ENCODE data around the gene PHF21A.

DNA sequence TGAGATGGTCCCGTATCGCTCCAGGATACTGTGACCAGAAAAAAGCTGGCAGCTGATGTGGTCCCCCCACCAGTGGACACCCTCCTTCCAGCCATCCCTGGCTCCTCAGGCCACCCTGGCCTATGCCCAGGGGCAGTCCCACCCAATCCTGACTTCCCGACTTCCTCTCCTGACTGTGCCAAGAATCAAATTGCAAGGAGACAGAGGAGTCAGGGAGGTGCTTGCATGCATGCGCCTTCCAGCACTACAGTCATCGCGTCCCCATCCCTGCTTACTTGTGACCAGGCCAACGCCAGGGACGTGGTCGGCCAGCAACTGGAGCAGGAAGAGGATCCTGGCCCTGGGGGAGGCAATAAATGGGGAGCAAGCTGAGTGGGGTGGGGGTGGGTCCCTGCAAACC, 210.6 kb downstream of the PHF21A start:
- TF ChIP-seq POLR2A (IDR thresholded peaks at IDR 0.05; ENCODE audit: low read depth, low read length) (no peak), MAX (IDR thresholded peaks at IDR 0.05; ENCODE audit: insufficient read depth, insufficient read length) (no peak), POLR2AphosphoS5 (IDR thresholded peaks at IDR 0.05; ENCODE audit: insufficient read depth, low read depth, low read length) (no peak), EZH2 (IDR thresholded peaks at IDR 0.05; ENCODE audit: borderline replicate concordance, low read depth, low read length, severe bottlenecking) (no peak), CTCF (IDR thresholded peaks at IDR 0.05; ENCODE audit: extremely low read depth in 1 of 2, insufficient read depth in 1 of 2, low read depth in 1 of 2, low read length in 2 of 2) (no peak), FOS (IDR thresholded peaks at IDR 0.05; ENCODE audit: borderline replicate concordance, insufficient read depth, low read length) (no peak), GATA2 (IDR thresholded peaks at IDR 0.05; ENCODE audit: insufficient read depth, insufficient read length, low read depth, low read length) (no peak), JUN (IDR thresholded peaks at IDR 0.05; ENCODE audit: borderline replicate concordance, insufficient read depth, insufficient read length, low read depth) (no peak)

Measured in endothelial cell of umbilical vein (primary cell).